RWPE2 (cell line): Measurements from ENCODE around the gene DENND11.

Experiments
- ATAC-seq: fragments of 200-7000 bp; cut with Tn5 transposase; 3 replicates; pipeline ENCODE4 v1.9.1; 2021; ENCODE audit warnings: low read depth
- DNase-seq: peaks from one replicate; pipeline ENCODE4 v3.0.0-alpha.2; 2020; ENCODE audit warnings: low spot score
- H3K27ac ChIP-seq: fragments of 450-650 bp; 2 replicates; pipeline ENCODE4 v1.5.1; 2017; ENCODE audit warnings: mild to moderate bottlenecking; ENCODE audit not compliant: poor library complexity, severe bottlenecking
- H3K27me3 ChIP-seq: fragments of 250-450 bp; sonication (Bioruptor Pico); 2 replicates; pipeline ENCODE4 v1.5.1; 2021; ENCODE audit warnings: mild to moderate bottlenecking, moderate library complexity; ENCODE audit not compliant: insufficient read depth, poor library complexity, severe bottlenecking
- H3K36me3 ChIP-seq: fragments of 250-450 bp; sonication (Bioruptor Pico); 2 replicates; pipeline ENCODE4 v1.5.1; 2020; ENCODE audit warnings: low read depth, mild to moderate bottlenecking, moderate library complexity
- H3K4me1 ChIP-seq: fragments of 250-450 bp; sonication (Bioruptor Pico); 2 replicates; pipeline ENCODE4 v1.5.1; 2021; ENCODE audit warnings: mild to moderate bottlenecking, moderate library complexity; ENCODE audit not compliant: insufficient read depth, poor library complexity, severe bottlenecking
- H3K4me3 ChIP-seq: fragments of 250-450 bp; sonication (Bioruptor Pico); 2 replicates; pipeline ENCODE4 v1.5.1; 2021; ENCODE audit warnings: mild to moderate bottlenecking, moderate library complexity; ENCODE audit not compliant: severe bottlenecking
- H3K9me3 ChIP-seq: fragments of 250-450 bp; sonication (Bioruptor Pico); 2 replicates; pipeline ENCODE4 v1.5.1; 2021; ENCODE audit warnings: mild to moderate bottlenecking, moderate library complexity; ENCODE audit not compliant: severe bottlenecking
- CTCF ChIP-seq: fragments of 450-650 bp; IDR thresholded peaks from one replicate; pipeline ENCODE4 v1.5.1; 2017; ENCODE audit warnings: mild to moderate bottlenecking, moderate library complexity; ENCODE audit not compliant: poor library complexity, severe bottlenecking

Gene DENND11

GRCh38 chr7:141702892-141703291 is 926 bp upstream of the DENND11 start:
- no peaks in the 10 kb centered on the region for H3K9me3 ChIP-seq
- H3K36me3 ChIP-seq, result no peaks in the 10 kb centered on the region
- ATAC-seq (no peak), DNase-seq (no peak)
- peaks cover 3% of the 10 kb centered on the region for H3K4me1 ChIP-seq
- TF ChIP-seq CTCF, result no peak
- H3K4me3 ChIP-seq, result peak overlapping the region; percentile 96
- H3K27me3 ChIP-seq, result no peaks in the 10 kb centered on the region
- no peak overlapping the region for H3K27ac ChIP-seq

- no peaks in the 10 kb centered on the region for H3K36me3 ChIP-seq
- H3K27me3 ChIP-seq, result no peaks in the 10 kb centered on the region
- DNase-seq, result no peak
- H3K4me3 ChIP-seq, result peak overlapping the region; percentile 96
- H3K9me3 ChIP-seq, result no peaks in the 10 kb centered on the region
- H3K4me1 ChIP-seq, result peaks cover 13% of the 10 kb centered on the region
- peak overlapping the region; percentile 20 for H3K27ac ChIP-seq
- peak; percentile 49 for ATAC-seq
- TF ChIP-seq CTCF, result no peak
These were observed 398 bp downstream of the DENND11 start for GRCh38 chr7:141701489-141702046.

- Histone ChIP-seq H3K27ac (peak overlapping the region; percentile 20), H3K4me1 (peaks cover 13% of the 10 kb centered on the region), H3K9me3 (no peaks in the 10 kb centered on the region), H3K27me3 (no peaks in the 10 kb centered on the region), H3K4me3 (peak overlapping the region; percentile 15), H3K36me3 (no peaks in the 10 kb centered on the region)
- no peak for TF ChIP-seq CTCF
- ATAC-seq (peak; percentile 15; the same call in 2 of the 3 replicates), DNase-seq (no peak)
These were observed 1.1 kb downstream of the DENND11 start for GRCh38 chr7:141700848-141701371.

GRCh38 chr7:141700296-141700847 is 1.6 kb downstream of the DENND11 start:
- DNase-seq (no peak), ATAC-seq (no peak)
- Histone ChIP-seq H3K27me3 (no peaks in the 10 kb centered on the region), H3K4me1 (peaks cover 13% of the 10 kb centered on the region), H3K4me3 (peak overlapping the region; percentile 15), H3K27ac (no peak overlapping the region), H3K36me3 (no peaks in the 10 kb centered on the region), H3K9me3 (no peaks in the 10 kb centered on the region)
- no peak for TF ChIP-seq CTCF

GRCh38 chr7:141699860-141700259 is 2.1 kb downstream of the DENND11 start:
- no peaks in the 10 kb centered on the region for H3K27me3 ChIP-seq
- H3K4me1 ChIP-seq, result peaks cover 13% of the 10 kb centered on the region
- no peak for DNase-seq

More at GRCh38 chr7:141699860-141700259, 2.1 kb downstream of the DENND11 start:
- H3K4me3 ChIP-seq, result no peak overlapping the region
- no peak overlapping the region for H3K27ac ChIP-seq
- TF ChIP-seq CTCF, result no peak
- no peaks in the 10 kb centered on the region for H3K36me3 ChIP-seq
- H3K9me3 ChIP-seq, result no peaks in the 10 kb centered on the region
- ATAC-seq, result no peak
